Hypothalamus (tissue), 51 donors: Measurements from ENCODE around the gene MGLL.
"Not testable (repeated sequence)": the region's sequence is repeated elsewhere in the genome, so short reads cannot be mapped to it uniquely, and the experiment has no call there.

Experiments
- DNase-seq, 51 donors: peaks; one replicate each; lab custom pipeline; 2025; lab: John Stamatoyannopoulos, UW

The MGLL gene

DNA sequence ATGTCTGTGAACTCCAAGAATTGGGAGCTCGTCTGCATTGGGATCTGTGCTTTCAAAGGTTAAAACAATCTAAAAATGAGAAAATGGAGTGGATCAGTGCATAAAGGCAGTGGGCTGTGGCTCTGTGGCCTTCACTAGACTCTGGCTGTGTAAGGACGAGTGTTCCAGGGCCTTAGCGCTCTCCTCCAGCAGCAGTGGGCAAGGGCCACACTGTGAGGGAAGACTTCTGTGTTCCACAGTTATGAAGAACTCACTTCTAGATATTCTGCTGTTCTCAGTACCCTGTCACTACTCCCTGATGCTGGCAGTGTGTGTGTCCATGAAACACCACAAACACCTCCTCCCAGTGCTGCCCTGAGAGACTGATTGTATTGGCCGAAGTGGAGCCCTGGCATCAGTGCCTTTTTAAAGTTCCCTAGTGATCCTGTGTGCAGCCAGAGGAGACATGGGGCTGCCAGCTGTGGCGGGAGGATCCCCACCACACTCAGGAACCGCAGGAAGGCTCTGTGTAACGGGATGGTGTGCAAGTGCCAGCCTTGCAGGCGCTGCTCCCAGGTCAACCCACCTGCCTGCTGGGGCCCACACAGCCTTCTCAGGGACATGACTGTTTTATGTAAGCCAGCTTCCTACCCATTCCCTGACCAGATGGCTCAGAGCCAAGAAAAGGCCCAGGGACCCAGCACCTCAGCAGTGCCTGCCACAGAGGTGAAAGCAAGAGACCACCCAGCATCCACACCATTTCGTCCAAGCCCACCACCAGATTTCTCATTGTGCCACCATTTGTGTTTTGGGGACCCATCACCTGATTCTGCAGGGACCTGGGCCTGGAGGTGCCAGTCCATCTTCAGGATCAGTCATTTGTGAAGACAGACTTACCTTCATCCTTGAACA is 109.2 kb downstream of the MGLL start:
- DNase-seq = no peak

DNA sequence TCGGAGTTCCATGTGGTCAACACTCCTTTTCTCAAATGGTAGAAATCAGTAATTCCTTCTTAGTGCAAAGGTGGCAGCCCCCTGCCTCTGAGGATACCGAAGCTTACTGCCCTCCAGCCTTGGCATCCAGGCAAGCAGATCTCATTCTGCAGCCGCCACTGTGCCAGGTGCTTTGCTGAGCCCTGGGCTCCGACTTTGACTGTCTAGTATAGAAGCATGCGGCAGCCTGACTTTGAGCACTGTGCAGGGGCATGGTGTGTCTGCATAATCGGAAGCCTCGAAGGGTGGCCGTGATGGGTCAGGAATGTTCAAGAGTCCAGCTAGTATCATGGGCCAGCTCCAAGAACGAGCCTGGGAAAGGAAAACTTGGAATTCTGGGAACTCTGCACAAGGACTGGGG is 109.9 kb downstream of the MGLL start:
- DNase-seq = no peak

DNA sequence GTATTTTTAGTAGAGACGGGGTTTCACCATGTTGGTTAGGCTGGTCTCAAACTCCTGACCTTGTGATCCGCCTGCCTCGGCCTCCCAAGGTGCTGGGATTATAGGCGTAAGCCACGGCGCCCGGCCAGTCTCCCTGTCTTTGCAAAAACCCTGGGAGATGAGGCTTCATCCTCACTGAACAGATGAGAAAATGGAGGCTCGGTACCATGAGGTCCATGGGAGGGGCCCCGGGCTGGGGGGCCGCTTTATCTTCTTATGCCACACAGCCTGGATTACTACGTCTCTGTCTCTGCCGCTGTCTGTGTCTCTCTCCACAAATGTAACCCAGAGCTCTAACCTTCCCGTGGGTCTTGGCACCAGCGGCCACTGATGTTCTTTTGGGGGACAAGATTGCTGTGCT is 110.4 kb downstream of the MGLL start:
- no peak for DNase-seq

DNA sequence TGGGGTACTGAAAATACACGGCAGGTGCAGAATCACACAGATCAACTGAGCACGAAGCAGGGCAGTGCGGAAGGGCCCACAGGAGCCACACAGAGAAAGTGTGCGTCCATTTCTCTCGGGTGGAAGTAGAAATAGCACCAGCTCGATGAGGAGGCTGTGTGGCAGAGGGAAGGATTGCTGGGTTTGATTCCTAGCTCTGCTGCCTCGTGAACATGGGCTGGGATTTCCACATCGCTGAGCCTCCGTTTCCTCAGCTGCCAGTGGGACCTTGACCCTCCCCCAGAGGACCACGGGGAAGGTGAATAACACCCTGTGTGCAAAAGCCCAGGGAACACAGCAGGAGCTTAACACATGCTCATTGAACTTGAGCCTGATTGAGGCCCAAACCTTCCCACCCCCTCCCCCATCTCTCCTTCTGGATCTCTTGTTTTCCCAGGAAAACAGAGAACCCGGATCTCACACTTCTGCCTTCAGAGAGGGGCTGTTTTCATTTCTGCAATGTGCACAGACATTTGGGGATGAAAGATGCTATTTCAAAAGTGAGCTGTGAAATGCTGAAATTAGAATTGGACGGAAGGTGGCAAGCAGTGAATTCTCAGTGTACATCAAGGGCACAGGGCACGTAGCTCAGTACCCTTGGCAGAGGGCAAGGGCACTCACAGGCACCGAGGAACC is 111.2 kb downstream of the MGLL start:
- no peak for DNase-seq

DNA sequence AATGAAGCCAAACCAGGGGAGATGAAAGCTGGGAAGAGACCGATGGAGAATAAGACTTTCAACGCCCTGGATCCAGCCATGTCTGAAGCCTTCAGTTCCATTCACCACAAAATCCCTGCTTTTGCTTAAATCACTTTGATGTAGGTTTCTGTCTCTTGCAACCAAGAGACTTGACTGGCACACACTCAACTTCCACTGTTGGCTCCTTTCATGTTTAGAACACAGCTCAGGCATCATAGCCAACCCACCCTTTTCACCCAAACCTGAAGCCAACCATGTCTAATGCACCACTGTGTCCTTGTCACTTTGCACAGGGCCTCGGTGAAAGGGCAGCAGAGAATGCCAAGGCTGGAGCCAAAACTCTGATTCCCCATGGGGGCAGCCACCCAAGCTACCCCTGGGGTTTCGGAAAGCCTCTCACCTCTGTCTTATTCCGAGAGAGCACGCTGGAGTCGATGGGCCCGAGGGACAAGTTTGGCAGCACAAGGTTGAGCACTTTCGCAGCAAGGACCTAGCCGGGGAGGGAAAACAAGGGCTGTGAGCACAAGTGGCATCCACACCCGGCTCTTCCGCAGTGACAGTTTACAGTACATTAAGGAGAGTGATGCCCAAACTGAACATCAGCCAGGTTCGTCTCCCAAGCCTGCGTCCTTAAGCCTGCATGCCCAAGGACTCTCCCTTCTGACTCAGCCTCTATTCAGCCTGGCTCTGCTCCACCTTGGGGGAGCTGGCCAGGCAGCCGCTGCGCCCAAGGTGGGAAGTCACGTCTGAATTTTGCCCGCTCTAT is 112.0 kb downstream of the MGLL start:
- DNase-seq = no peak

DNA sequence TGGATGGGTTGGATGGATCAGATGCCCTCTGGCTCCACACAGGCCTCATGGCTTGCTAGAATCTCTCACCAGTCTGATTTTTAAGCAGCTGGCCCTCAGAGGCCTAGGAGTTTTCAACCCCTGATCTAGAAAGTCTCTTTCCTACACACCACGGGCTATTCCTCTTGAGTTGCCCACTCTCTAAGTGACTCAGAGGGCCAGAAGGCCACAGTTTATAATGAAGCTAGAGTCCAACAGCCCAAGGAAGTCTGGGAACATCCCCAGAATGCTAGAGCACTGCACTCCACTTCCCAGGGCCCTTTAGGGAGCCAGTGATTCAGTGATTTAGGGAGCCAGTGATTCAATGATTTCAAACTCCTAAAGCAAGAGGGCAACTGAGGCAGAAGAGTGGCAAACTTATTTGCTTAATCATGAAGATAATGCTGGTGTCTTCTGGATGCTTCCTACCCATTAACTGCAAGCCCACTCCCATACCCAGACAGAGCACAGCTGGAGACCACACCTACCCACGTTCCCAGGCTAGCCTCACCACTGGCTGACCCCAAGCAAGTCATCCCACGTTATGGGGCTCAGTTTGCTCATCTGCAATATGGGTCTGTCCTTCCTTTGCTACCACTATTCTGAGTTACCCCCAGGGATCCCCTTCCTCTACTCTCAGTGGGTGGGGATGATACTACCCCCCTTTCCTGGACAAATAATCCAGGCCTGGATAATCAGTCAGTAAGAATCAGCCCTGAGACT is 112.8 kb downstream of the MGLL start:
- no peak for DNase-seq

DNA sequence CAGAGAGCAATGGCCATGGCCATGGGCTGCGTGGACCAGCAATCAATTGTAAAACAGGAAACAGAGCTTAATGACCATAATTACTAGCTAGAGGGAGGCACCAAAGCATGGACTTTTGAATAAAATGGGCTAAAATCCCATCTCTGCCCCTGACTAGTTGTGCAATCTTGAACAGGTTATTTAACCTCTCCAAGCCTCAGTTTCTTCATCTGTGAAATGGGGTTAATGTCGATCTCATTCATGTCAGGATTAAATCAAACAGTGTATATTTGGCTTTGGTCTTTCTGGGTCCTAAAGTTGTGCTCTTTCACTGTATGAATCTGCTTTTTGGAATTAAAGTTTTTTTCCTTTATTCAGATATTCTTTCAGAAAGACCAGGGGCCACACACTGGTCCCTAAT is 113.5 kb downstream of the MGLL start:
- no peak for DNase-seq

DNA sequence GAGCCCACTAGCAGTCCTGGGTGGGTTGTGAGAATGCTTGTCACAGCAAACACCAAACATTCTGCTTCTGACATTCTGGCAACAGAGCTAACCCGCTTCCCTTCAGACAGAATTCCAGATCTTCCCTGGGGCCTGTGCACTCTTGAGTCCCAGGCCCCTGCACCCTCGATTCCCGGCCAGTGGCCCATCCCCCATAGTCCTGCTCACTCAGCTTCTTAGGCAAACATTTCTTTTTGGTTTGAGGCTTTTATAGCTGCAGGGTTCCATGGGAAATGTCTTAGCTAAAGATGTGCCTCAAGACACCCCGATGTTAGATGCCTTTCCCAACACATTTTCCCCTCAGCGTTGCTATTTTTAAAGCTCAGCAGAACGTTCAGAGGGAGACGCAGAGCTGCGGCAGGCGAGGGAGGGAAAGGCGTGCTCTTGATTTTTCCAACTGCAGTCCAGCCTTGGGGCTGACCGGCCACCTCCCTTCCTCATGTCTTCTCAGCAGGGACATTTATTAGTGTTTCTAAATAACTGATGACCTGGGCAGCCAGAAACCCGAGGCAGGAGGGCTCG is 114.4 kb downstream of the MGLL start:
- DNase-seq = peak in 1 of 51 donors; percentile 20

DNA sequence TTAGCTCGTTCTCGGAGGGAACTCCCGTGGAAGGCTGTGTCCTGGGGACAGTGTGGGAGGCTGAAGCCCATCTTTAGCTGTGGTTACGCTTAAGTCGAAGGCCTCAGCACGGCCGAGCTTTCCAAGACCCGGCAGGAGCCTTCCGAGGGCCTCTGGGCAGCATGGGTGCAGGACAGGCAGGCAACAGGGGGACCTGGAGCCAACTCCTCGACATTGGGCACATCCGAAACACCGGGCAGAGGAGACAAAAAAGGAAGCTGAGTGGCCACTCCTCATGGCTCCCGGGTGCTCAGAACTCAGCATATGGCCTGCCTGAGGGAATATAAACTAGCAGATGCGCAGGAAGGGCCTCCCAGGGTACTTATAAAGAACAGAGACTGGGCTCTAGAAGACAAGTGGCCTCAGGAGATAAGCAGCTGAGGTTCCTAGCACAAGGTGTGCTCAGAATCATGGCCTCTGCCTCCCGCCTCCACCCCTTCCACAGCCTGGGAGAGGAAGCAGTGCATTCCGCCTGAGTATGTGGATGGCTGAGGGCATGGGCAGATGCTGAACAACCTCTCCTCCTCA is 115.4 kb downstream of the MGLL start:
- DNase-seq = no peak

DNA sequence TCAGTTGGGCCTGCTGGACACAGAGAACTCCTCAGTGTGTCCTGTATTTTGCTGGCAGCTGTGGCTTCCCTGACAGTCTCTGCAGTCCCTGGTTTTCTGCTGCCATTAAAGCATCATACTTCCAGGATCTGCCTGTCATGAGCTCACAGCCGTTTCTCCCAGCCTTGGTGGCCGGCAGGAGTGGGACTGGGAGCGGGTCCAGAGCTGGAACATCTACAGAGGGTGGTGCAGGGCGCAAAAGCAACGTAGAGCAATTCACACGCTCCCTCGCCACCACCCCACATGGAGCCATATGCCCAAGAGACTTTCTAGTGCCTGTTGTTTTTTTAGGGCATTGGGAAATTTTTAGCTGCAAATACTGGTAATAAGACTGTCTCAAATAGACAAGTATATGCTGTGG is 116.0 kb downstream of the MGLL start:
- DNase-seq = no peak

DNA sequence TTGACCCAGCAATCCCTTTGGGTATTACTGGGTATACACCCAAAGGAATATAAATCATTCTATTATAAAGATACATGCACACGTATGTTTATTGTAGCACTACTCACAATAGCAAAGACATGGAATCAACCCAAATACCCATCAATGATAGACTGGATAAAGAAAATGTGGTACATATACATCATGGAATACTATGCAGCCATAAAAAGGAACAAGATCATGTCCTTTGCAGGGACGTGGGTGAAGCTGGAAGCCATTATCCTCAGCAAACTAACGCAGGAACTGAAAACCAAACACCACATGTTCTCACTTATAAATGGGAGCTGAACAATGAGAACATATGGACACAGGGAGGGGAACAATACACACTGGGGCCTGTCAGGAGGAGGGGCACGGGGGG is 117.5 kb downstream of the MGLL start:
- DNase-seq = not testable (repeated sequence)

DNA sequence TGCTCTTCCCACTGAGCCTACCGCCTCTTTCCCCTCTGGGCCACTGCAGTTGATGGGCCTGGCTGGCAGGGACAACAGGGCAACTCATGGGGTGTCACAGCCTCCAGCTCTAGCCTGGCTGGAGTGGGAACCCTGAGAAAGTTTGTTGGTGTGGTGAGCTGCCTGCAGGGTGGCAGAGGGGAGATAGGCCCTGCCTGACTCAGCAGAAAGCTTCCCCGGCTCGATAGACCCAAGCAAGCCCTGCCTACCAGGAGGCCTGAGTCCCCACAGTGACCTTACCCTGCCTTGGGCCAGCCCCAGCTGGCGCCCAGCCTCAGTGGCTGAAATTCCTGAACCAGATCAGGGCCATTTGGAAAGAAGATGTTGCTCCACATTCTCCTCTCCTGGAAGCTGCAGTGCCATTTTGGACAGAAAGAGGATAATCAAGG is 120.2 kb downstream of the MGLL start:
- DNase-seq = no peak

DNA sequence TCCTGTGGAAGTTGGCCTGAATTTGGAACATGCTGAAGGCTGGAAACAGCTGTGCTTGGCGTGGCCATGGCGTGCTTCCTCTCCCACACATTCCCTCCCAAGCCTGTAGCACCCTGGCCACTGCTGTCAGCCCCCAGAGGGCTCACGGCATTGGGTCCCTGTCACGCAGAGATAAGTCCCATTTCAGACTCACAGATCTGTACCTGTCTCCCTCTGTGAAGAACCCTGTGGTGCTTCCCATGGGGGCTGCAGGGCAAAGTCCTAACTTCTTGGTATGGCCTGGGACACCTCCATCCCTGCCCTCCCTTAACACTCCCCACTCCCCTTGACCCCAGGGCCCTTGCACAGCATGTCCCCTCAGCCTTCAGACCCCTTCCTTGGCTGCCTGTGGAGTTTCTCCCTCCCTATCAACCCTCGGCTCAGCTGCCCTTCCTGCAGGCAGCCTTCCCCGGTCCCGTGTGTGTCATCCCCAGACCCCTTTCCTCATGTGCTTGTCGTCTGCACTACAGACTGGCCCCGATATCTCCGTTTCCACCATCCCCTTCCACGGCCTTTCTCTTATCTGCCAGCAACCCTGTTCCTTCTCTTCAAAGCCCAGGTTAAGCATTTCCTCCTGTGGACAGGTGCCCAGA is 120.9 kb downstream of the MGLL start:
- no peak for DNase-seq

DNA sequence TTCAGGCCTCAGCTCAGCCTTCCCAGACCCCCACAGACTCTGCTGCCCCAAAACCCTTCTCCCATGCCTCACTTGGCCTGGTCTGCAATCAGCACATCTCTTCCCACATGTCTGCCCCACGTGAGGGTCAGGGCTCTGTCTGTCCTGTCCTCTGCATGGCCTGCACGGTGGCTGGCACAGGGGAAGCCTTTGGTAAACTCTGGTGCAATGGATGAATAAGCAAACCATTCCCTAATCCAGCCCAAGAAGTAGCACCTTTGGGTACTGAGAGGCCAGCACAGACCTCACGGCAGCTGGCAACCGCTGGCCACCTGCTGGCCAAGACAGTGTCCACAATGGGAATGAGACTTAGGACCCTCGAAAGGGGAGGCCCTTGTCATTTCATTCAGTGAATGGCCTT is 121.9 kb downstream of the MGLL start:
- DNase-seq = no peak

DNA sequence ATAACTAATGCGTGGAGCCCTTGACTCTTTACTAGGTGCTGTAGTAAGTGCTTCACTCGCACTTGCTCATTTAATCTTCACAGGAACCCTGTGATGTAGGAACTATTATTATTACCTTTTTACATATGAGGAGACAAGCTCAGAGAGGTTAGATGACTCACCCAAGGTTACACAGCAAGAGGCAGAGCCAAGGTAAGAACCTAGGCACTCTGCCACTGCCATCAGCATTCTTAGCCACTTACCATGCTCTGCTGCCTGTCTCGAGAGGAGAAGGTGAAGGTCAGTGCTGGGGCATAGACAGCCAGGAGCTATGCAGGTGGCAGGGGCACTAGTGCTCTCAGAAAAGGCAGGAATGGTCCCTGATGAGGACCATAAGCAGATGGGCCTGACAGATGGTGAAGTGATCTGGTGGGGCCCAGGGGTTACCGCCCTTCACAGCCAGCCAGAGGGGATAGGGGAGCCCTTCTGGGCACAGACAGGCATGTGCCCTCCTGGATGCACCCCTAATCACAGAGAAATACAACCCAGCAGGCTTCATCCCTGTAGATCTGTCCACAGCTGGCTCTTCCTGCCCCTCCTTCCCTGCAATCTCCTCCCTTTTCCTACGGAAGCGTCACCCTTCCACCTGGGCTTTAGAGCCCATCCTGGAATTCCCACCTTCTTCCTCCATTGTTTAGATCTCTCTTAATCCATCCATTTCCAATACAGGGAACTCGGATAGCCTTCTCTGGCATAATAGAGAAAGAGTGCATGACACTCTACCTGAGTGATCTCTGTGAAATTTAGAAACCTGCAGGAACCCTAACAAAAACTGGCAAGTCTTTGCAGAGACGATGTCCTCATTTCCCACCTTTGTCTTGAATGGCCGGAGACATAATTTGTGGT is 122.7 kb downstream of the MGLL start:
- DNase-seq = no peak

DNA sequence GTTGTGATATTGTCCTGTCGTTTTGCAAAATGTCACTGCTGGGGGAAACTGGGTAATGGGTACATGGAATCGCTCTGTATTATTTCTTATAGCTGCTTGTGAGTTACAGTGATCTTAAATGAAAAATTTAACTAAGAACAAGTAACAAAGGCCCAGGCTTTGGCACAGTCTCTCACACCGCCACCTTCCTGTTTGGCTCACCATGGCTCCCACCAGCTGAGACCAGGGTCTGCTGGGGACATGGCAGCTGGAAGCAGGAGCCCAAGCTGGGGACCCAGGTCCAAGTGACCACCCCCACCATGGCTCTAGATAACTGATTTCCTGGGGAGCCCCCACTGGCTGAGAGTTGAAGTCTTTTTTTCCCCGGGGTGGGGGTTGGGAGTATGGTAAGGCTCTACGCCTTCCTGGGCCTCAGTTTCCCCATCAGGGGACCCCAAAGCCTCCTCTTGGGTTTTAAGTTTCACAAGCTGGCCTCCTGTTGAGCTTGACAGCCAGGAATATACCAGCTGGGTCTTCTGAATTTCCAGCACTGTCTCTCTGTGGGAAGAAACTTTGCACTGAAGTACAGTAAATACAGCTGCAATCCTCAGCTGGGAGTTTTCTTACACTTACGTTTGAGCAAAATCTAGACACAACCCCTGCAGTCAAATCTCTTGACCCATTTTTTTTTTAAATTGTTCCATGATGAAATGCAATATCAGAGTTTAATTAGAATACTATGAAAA is 123.5 kb downstream of the MGLL start:
- no peak for DNase-seq

DNA sequence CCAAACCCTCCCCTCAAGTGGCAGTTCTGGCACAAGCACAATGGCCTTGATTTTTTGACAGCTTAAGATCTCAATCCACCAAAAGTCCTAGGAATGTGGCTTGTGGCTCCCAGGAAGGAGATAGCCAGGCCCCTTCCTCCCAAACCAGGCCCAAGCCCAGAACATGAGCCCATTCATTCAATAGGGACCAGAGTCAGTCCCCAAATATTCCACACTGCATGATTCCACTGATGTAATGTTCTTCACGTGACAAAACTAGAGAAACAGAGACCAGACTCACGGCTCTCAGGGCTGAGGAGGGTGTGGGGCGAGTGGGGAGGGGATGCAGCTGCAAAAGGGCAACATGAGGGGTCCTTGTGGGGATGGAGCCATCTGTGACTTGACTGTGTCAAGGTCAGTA is 124.0 kb downstream of the MGLL start:
- DNase-seq = no peak
